ENCODE measurements around the gene TACR1. TPM values are rescaled to one million over a fixed set of nuclear protein-coding genes. Genes with fewer than 3 reads are reported as not detected.
A peak's percentile ranks its signal among the peaks of the same experiment; 100 is the strongest.

TACR1 gene
- polyA plus RNA-seq, 1 experiment, result 0.30 TPM

- ChIA-PET POLR2A (no interaction called here), CTCF (interaction anchor here (0.6 to 2.5 kb wide), 4 partner anchors 17 to 357 kb away, joined by 3 to 14 read pairs (median 4); no protein-coding TSS in a partner anchor)
- no peaks in the 10 kb centered on the region for H3K27me3 ChIP-seq (ENCODE audit: control insufficient read depth, insufficient read depth, low read length)
- DNase-seq (ENCODE audit: low read depth, low spot score), result peak; percentile 37
- H3K4me3 ChIP-seq (ENCODE audit: low read depth, low read length), result no peak overlapping the region
- peak overlapping the region; percentile 23 for H3K27ac ChIP-seq (ENCODE audit: low read depth, low read length)
- TF ChIP-seq, protein P1, sequence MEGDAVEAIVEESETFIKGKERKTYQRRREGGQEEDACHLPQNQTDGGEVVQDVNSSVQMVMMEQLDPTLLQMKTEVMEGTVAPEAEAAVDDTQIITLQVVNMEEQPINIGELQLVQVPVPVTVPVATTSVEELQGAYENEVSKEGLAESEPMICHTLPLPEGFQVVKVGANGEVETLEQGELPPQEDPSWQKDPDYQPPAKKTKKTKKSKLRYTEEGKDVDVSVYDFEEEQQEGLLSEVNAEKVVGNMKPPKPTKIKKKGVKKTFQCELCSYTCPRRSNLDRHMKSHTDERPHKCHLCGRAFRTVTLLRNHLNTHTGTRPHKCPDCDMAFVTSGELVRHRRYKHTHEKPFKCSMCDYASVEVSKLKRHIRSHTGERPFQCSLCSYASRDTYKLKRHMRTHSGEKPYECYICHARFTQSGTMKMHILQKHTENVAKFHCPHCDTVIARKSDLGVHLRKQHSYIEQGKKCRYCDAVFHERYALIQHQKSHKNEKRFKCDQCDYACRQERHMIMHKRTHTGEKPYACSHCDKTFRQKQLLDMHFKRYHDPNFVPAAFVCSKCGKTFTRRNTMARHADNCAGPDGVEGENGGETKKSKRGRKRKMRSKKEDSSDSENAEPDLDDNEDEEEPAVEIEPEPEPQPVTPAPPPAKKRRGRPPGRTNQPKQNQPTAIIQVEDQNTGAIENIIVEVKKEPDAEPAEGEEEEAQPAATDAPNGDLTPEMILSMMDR (IDR thresholded peaks at IDR 0.05; ENCODE audit: low read depth, low read length), result no peak
- no peaks in the 10 kb centered on the region for H3K9me3 ChIP-seq (ENCODE audit: control insufficient read depth, insufficient read depth, low read length)
These were observed 151.9 kb downstream of the TACR1 start for GRCh38 chr2:75047189-75047991.

GRCh38 chr2:75045526-75046050 is 153.7 kb downstream of the TACR1 start:
- no peak overlapping the region for H3K4me3 ChIP-seq (ENCODE audit: low read depth, low read length)
- H3K27ac ChIP-seq (ENCODE audit: low read depth, low read length), result no peak overlapping the region
- POLR2A ChIA-PET, result interaction anchor here (1.2 kb wide), 1 partner anchor 24 kb away, joined by 3 read pairs; no protein-coding TSS in a partner anchor
- no peaks in the 10 kb centered on the region for H3K9me3 ChIP-seq (ENCODE audit: control insufficient read depth, insufficient read depth, low read length)
- no peaks in the 10 kb centered on the region for H3K27me3 ChIP-seq (ENCODE audit: control insufficient read depth, insufficient read depth, low read length)
- DNase-seq (ENCODE audit: low read depth, low spot score), result no peak
- TF ChIP-seq, protein P1 (IDR thresholded peaks at IDR 0.05; ENCODE audit: low read depth, low read length), result no peak
- CTCF ChIA-PET, result interaction anchor here (0.6 to 1.4 kb wide), 4 partner anchors 8 to 564 kb away, joined by 3 to 6 read pairs (median 4); no protein-coding TSS in a partner anchor

GRCh38 chr2:75044291-75044690 is 155.0 kb downstream of the TACR1 start:
- H3K9me3 ChIP-seq (ENCODE audit: control insufficient read depth, insufficient read depth, low read length), result no peaks in the 10 kb centered on the region
- no peak overlapping the region for H3K27ac ChIP-seq (ENCODE audit: low read depth, low read length)
- no peaks in the 10 kb centered on the region for H3K27me3 ChIP-seq (ENCODE audit: control insufficient read depth, insufficient read depth, low read length)
- DNase-seq (ENCODE audit: low read depth, low spot score), result no peak
- ChIA-PET POLR2A (no interaction called here), CTCF (interaction anchor here (1.4 kb wide), 1 partner anchor 9 kb away, joined by 3 read pairs; no protein-coding TSS in a partner anchor)
- no peak overlapping the region for H3K4me3 ChIP-seq (ENCODE audit: low read depth, low read length)
- TF ChIP-seq, protein P1 (IDR thresholded peaks at IDR 0.05; ENCODE audit: low read depth, low read length), result no peak

DNA sequence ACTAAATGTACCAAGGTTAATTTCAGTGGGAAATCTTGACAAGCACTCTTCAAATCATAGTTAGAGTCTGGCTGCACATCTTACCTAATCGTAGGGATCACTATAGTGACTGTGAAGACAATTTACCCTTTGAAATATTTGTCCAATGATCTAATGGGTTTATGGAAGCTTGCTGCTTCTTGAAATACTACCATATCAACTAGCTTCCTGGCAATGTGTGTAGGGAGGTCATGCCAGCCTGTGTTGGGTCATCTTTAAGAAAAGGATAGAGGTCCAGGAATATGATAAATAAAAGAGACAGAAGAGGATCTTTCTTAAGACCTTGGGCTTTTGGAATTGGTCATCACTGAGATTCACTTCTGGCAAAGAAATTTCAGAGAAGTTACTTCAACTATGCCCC is 156.5 kb downstream of the TACR1 start:
- POLR2A ChIA-PET, result no interaction called here
- TF ChIP-seq, protein P1 (IDR thresholded peaks at IDR 0.05; ENCODE audit: low read depth, low read length), result no peak
- no peak for DNase-seq (ENCODE audit: low read depth, low spot score)
- Histone ChIP-seq H3K4me3 (ENCODE audit: low read depth, low read length) (no peak overlapping the region), H3K9me3 (ENCODE audit: control insufficient read depth, insufficient read depth, low read length) (no peaks in the 10 kb centered on the region), H3K27me3 (ENCODE audit: control insufficient read depth, insufficient read depth, low read length) (no peaks in the 10 kb centered on the region), H3K27ac (ENCODE audit: low read depth, low read length) (no peak overlapping the region)
- CTCF ChIA-PET, result interaction anchor here (1.9 kb wide), 1 partner anchor 22 kb away, joined by 5 read pairs; no protein-coding TSS in a partner anchor

All from AG04450 (cell line).